ENCODE results near the gene GC. TPM values are rescaled to one million over a fixed set of nuclear protein-coding genes. Genes with fewer than 3 reads are reported as not detected.

GC gene
- total RNA-seq, 2 donors from 2014 or later, result 0.69 TPM; not detected in 1

GRCh38 chr4:71830497-71831190 lies 46.8 kb upstream of the GC start:
- no peak overlapping the region for H3K27ac Mint-ChIP-seq
- Histone ChIP-seq H3K9ac (ENCODE audit: extremely low read depth, low read length, poor library complexity, severe bottlenecking) (no peak overlapping the region), H3K27ac (ENCODE audit: low read depth, low read length) (no peak overlapping the region), H3K9me3 (ENCODE audit: control insufficient read depth, low read length) (no peaks in the 10 kb centered on the region), H3K4me1 (ENCODE audit: control insufficient read depth, insufficient read depth, low read length) (no peaks in the 10 kb centered on the region), H3K36me3 (ENCODE audit: control insufficient read depth, insufficient read depth, low read length) (no peaks in the 10 kb centered on the region), H3K27me3 (ENCODE audit: control insufficient read depth, insufficient read depth, low read length, poor library complexity, severe bottlenecking) (no peaks in the 10 kb centered on the region), H3K4me3 (ENCODE audit: low read length) (no peak overlapping the region)
- no peak for DNase-seq
- no peak overlapping the region for H3K4me3 Mint-ChIP-seq
- H3K36me3 Mint-ChIP-seq (ENCODE audit: low read depth), result peaks cover 3% of the 10 kb centered on the region
- no peak for TF ChIP-seq CTCF (conservative IDR thresholded peaks at IDR 0.05)
- H3K27me3 Mint-ChIP-seq (ENCODE audit: insufficient read depth), result no peaks in the 10 kb centered on the region
- peaks cover 22% of the 10 kb centered on the region for H3K4me1 Mint-ChIP-seq
- WGBS, 2 experiments (ENCODE audit: insufficient coverage in 1 of 2, insufficient read length in 1 of 2), result 90 to 100% methylated on average over 1 to 4 of the region's 4 CpGs
- peaks cover 1% of the 10 kb centered on the region for H3K9me3 Mint-ChIP-seq

GRCh38 chr4:71828470-71828869 lies 44.6 kb upstream of the GC start:
- WGBS, 2 experiments (ENCODE audit: insufficient coverage in 1 of 2, insufficient read length in 1 of 2), result 56 to 86% methylated on average over 1 of the region's 1 CpG
- no peaks in the 10 kb centered on the region for H3K4me1 ChIP-seq (ENCODE audit: control insufficient read depth, insufficient read depth, low read length)
- no peak overlapping the region for H3K27ac ChIP-seq (ENCODE audit: low read depth, low read length)

GRCh38 chr4:71827826-71828225 lies 43.9 kb upstream of the GC start:
- H3K9me3 ChIP-seq (ENCODE audit: control insufficient read depth, low read length), result no peaks in the 10 kb centered on the region
- Mint-ChIP-seq H3K27ac (no peak overlapping the region), H3K9me3 (peaks cover under 1% of the 10 kb centered on the region), H3K4me3 (no peak overlapping the region), H3K4me1 (peaks cover 22% of the 10 kb centered on the region), H3K27me3 (ENCODE audit: insufficient read depth) (no peaks in the 10 kb centered on the region), H3K36me3 (ENCODE audit: low read depth) (peaks cover 3% of the 10 kb centered on the region)
- H3K4me1 ChIP-seq (ENCODE audit: control insufficient read depth, insufficient read depth, low read length), result no peaks in the 10 kb centered on the region
- DNase-seq, result peak; percentile 54
- H3K27me3 ChIP-seq (ENCODE audit: control insufficient read depth, insufficient read depth, low read length, poor library complexity, severe bottlenecking), result no peaks in the 10 kb centered on the region
- H3K36me3 ChIP-seq (ENCODE audit: control insufficient read depth, insufficient read depth, low read length), result no peaks in the 10 kb centered on the region
- no peak overlapping the region for H3K9ac ChIP-seq (ENCODE audit: extremely low read depth, low read length, poor library complexity, severe bottlenecking)
- no peak overlapping the region for H3K4me3 ChIP-seq (ENCODE audit: low read length)
- TF ChIP-seq CTCF (conservative IDR thresholded peaks at IDR 0.05), result no peak
- WGBS, 2 experiments (ENCODE audit: insufficient coverage in 1 of 2, insufficient read length in 1 of 2), result 63 to 80% methylated on average over 2 to 4 of the region's 4 CpGs
- peak overlapping the region; percentile 7 for H3K27ac ChIP-seq (ENCODE audit: low read depth, low read length)

More at GRCh38 chr4:71828470-71828869, 44.6 kb upstream of the GC start:
- peaks cover 22% of the 10 kb centered on the region for H3K4me1 Mint-ChIP-seq
- Histone ChIP-seq H3K4me3 (ENCODE audit: low read length) (no peak overlapping the region), H3K9me3 (ENCODE audit: control insufficient read depth, low read length) (no peaks in the 10 kb centered on the region), H3K36me3 (ENCODE audit: control insufficient read depth, insufficient read depth, low read length) (no peaks in the 10 kb centered on the region), H3K27me3 (ENCODE audit: control insufficient read depth, insufficient read depth, low read length, poor library complexity, severe bottlenecking) (no peaks in the 10 kb centered on the region), H3K9ac (ENCODE audit: extremely low read depth, low read length, poor library complexity, severe bottlenecking) (no peak overlapping the region)
- DNase-seq, result no peak
- H3K9me3 Mint-ChIP-seq, result peaks cover 1% of the 10 kb centered on the region
- no peak overlapping the region for H3K27ac Mint-ChIP-seq
- no peak for TF ChIP-seq CTCF (conservative IDR thresholded peaks at IDR 0.05)
- H3K27me3 Mint-ChIP-seq (ENCODE audit: insufficient read depth), result no peaks in the 10 kb centered on the region
- no peak overlapping the region for H3K4me3 Mint-ChIP-seq
- peaks cover 3% of the 10 kb centered on the region for H3K36me3 Mint-ChIP-seq (ENCODE audit: low read depth)
